ENCODE measurements around the gene TUBB4B. TPM values are rescaled to one million over a fixed set of nuclear protein-coding genes. Genes with fewer than 3 reads are reported as not detected.

Gene TUBB4B
- total RNA-seq, 1 donor from 2014 or later, result 463 TPM

DNA sequence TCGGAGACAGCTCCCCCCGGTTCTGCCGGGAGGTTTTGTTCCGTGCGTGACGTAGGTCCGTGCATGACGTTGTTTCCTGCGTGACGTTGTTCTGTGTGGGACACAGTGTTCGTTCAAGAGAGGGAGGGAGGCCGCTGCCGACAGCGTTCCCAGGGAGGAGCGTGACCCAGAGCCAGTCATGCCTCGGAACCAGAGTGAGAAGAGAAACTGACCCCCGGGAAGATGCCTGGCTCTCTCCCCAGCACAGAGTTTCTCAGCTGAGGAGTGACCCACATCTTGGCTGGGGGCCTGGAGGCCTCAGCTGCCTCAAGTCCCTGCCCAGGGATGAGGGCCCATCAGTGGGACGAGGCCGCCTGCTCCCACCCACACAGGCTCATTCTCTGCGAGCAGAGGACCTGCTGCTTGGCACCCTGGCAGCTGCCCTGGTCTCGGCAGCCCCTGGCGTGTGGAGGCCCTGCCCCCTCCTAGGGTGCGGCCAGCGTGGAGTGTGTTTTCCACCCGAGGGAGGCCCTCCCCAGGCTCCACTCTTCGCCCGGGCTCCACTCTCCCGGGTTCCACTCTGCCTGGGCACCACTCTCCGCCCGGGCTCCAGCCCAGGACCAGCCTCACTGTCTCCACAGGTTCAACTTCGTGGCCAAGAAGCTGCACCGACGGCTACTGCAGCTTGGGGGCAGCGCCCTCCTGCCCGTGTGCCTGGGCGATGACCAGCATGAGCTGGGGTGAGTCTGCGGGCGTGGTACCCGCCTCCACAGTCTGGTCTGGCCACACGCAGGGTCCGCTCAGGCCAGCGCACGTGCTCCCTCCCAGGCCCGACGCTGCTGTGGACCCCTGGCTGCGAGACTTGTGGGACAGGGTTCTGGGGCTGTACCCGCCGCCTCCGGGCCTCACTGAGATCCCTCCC is 27.7 kb upstream of the TUBB4B start:
- H3K36me3 ChIP-seq, result peaks cover 15% of the 10 kb centered on the region
- peaks cover 19% of the 10 kb centered on the region for H3K4me1 ChIP-seq
- H3K27ac ChIP-seq (replicated peaks), result no peak overlapping the region
- intact Hi-C loops (cut with micrococcal nuclease), result no loop called here
- no peaks in the 10 kb centered on the region for H3K9me3 ChIP-seq (replicated peaks)
- TF ChIP-seq, protein P1, sequence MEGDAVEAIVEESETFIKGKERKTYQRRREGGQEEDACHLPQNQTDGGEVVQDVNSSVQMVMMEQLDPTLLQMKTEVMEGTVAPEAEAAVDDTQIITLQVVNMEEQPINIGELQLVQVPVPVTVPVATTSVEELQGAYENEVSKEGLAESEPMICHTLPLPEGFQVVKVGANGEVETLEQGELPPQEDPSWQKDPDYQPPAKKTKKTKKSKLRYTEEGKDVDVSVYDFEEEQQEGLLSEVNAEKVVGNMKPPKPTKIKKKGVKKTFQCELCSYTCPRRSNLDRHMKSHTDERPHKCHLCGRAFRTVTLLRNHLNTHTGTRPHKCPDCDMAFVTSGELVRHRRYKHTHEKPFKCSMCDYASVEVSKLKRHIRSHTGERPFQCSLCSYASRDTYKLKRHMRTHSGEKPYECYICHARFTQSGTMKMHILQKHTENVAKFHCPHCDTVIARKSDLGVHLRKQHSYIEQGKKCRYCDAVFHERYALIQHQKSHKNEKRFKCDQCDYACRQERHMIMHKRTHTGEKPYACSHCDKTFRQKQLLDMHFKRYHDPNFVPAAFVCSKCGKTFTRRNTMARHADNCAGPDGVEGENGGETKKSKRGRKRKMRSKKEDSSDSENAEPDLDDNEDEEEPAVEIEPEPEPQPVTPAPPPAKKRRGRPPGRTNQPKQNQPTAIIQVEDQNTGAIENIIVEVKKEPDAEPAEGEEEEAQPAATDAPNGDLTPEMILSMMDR (IDR thresholded peaks at IDR 0.05; ENCODE audit: borderline replicate concordance), result no peak
- H3K27me3 ChIP-seq (ENCODE audit: low read depth), result no peaks in the 10 kb centered on the region
- no peak for DNase-seq
- H3K4me3 ChIP-seq, result no peak overlapping the region

DNA sequence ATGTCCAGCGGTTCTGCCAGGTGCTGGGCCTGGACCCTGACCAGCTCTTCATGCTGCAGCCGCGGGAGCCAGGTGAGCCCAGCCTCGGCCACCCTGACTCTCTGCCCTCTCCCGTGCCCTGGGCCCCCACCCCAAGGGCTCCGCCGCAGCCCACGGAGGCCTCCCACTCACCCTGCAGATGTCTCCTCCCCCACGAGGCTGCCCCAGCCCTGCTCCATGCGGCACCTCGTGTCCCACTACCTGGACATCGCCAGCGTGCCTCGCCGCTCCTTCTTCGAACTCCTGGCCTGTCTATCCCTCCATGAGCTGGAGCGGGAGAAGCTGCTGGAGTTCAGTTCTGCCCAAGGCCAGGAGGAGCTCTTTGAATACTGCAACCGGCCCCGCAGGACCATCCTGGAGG is 26.5 kb upstream of the TUBB4B start:
- no peak for DNase-seq
- intact Hi-C loops (cut with micrococcal nuclease), result no loop called here
- peaks cover 28% of the 10 kb centered on the region for H3K4me1 ChIP-seq

DNA sequence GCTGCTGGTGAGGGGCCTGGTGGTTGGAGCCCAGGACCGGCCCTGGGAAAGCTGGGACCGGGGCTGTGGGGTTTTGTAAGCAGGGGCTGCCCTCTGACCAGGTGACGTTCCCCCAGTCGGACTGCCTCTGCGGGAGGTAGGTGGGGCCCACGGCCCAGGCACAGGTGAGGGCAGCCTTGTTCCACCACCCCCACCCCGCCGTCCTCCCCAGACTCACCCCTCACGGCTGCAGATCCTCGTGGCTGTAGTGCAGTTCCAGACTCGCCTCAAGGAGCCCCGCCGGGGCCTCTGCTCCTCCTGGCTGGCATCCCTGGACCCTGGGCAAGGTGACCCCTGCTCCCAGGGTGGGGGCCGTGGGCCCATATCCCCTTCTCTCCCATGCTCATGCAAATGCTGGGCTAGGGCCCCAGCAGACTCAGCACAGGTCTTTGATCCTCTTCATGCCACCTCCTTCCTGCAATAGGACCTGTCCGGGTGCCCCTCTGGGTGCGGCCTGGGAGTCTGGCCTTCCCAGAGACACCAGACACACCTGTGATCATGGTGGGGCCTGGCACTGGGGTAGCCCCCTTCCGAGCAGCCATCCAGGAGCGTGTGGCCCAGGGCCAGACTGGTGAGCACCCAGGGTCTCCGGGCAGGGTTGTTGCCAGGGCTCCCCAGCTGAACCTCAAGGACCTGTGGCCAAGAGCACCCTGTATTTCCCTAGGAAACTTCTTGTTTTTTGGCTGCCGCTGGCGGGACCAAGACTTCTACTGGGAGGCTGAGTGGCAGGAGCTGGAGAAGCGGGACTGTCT is 25.7 kb upstream of the TUBB4B start:
- H3K27me3 ChIP-seq (ENCODE audit: low read depth), result no peaks in the 10 kb centered on the region
- H3K9me3 ChIP-seq (replicated peaks), result no peaks in the 10 kb centered on the region
- peaks cover 29% of the 10 kb centered on the region for H3K4me1 ChIP-seq
- TF ChIP-seq, protein P1 (IDR thresholded peaks at IDR 0.05; ENCODE audit: borderline replicate concordance), result no peak
- intact Hi-C loops (cut with micrococcal nuclease), result no loop called here
- peaks cover 15% of the 10 kb centered on the region for H3K36me3 ChIP-seq
- no peak for DNase-seq
- H3K4me3 ChIP-seq, result no peak overlapping the region
- no peak overlapping the region for H3K27ac ChIP-seq (replicated peaks)

More for the DNA sequence above, 26.5 kb upstream of the TUBB4B start:
- Histone ChIP-seq H3K9me3 (replicated peaks) (no peaks in the 10 kb centered on the region), H3K36me3 (peaks cover 15% of the 10 kb centered on the region), H3K27ac (replicated peaks) (no peak overlapping the region), H3K4me3 (no peak overlapping the region), H3K27me3 (ENCODE audit: low read depth) (no peaks in the 10 kb centered on the region)
- TF ChIP-seq, protein P1 (IDR thresholded peaks at IDR 0.05; ENCODE audit: borderline replicate concordance), result no peak

DNA sequence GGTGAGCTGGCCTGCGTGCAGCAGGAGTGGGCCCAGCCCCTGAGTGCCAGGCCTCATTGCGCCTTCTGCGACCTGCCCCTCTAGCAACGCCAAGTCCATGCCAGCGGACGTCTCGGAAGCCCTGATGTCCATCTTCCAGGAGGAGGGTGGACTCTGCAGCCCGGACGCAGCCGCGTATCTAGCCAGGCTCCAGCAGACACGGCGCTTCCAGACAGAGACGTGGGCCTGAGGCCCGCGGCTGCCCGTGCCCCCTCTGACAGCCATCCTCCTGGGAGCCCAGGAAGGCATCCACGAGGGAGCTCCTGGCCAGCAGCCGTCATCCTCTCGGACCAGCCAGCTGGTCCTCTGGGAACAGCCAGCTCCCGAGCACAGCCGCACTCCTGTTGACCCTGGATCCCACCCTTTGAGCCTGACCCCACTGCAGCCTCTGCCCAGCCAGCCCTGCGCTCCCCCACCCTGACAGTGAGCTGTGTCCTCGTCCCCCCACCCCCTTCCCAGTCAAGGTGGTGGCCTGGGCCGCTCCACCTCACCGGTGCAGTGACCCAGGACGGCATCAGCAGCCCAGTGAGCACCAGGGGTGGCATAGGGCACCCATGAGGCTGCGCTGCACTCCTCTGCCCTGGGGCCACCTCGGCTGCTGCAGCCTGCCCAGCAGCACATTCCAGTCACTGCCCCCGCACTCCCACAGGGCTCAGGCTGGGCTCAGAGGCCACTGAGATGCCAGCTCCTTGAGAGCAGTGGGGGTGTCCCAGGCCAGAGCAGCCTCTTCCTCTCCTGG is 24.7 kb upstream of the TUBB4B start:
- no peak overlapping the region for H3K27ac ChIP-seq (replicated peaks)
- DNase-seq, result no peak
- H3K4me1 ChIP-seq, result peaks cover 37% of the 10 kb centered on the region
- no peaks in the 10 kb centered on the region for H3K9me3 ChIP-seq (replicated peaks)
- intact Hi-C loops (cut with micrococcal nuclease), result no loop called here
- H3K36me3 ChIP-seq, result peaks cover 15% of the 10 kb centered on the region
- TF ChIP-seq, protein P1 (IDR thresholded peaks at IDR 0.05; ENCODE audit: borderline replicate concordance), result no peak
- no peaks in the 10 kb centered on the region for H3K27me3 ChIP-seq (ENCODE audit: low read depth)
- H3K4me3 ChIP-seq, result no peak overlapping the region
